Measurements from ENCODE around the gene CUL1.

Gene CUL1

DNA sequence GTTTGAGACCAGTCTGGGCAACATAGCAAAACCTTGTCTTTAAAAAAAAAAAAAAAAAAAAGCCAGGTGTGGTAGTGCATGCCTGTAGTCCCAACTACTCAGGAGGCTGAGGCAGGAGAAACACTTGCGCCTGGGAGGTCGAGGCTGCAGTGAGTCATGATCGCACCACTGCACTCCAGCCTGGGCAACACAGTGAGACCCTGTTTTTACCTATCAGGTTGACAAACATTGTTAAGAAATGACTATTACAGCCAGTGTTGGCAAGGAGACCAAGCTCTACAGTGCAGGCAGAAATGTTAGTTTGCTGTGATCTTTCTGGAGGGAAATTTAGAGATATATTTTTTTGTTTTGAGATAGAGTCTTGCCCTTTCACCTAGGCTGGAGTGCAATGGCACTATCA lies 37.3 kb downstream of the CUL1 start:
- Histone ChIP-seq H3K27me3 (ENCODE audit: low read depth, low read length) (no peaks in the 10 kb centered on the region), H3K27ac (ENCODE audit: low read length) (no peak overlapping the region), H3K4me3 (ENCODE audit: low read depth in 1 of 2, low read length in 2 of 2) (no peak overlapping the region), H3K36me3 (ENCODE audit: control insufficient read depth in 1 of 2, insufficient read depth in 2 of 2, low read length in 2 of 2) (peaks cover 28 to 30% of the 10 kb centered on the region in 2 donors), H3K9me3 (ENCODE audit: control insufficient read depth in 1 of 2, low read length in 2 of 2) (no peaks in the 10 kb centered on the region), H3K4me1 (ENCODE audit: control insufficient read depth in 1 of 2, insufficient read depth in 2 of 2, low read length in 2 of 2) (no peaks in the 10 kb centered on the region)

DNA sequence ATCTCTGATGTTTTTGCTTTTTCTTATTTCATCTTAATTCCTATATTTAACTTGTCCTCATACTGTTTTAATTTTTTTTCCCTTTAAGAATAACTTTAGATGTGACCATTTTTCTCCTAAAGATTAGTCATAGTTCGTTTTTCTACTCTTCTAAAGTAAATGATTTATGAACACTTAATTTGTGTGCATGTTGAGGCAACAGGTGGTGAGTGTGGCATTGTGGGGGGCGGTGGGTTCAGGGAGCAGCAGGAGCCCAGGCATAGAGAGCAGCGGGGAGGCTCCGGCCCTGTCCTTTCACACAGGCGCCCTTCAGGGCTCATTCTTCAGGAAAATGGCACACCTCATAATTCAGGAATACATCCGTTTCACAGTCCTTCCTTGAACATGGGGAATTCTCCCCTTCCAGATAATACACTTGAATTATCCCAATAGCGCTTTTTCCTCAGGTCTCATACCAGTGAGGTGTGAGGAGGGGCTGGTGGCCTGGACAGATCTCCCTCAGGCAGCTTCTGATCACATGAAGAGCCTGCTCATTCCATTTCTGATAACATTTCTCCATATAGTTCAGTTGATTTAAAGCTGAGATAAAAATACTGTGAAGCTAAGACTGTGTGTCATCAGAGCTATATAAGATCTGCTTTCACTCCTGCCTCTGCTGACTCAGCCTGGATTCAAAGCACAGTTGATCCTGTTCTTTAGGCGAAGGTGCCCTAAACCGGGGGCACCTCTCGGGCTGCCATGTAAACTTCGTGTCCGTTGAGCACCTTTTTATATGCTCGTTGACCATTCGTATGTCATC lies 40.2 kb downstream of the CUL1 start:
- H3K4me3 ChIP-seq (ENCODE audit: low read depth in 1 of 2, low read length in 2 of 2): no peak overlapping the region
- no peaks in the 10 kb centered on the region for H3K9me3 ChIP-seq (ENCODE audit: control insufficient read depth in 1 of 2, low read length in 2 of 2)
- H3K27ac ChIP-seq (ENCODE audit: low read length): no peak overlapping the region
- no peaks in the 10 kb centered on the region for H3K4me1 ChIP-seq (ENCODE audit: control insufficient read depth in 1 of 2, insufficient read depth in 2 of 2, low read length in 2 of 2)
- no peaks in the 10 kb centered on the region for H3K27me3 ChIP-seq (ENCODE audit: low read depth, low read length)
- H3K36me3 ChIP-seq (ENCODE audit: control insufficient read depth in 1 of 2, insufficient read depth in 2 of 2, low read length in 2 of 2): peaks cover 17 to 30% of the 10 kb centered on the region in 2 donors

DNA sequence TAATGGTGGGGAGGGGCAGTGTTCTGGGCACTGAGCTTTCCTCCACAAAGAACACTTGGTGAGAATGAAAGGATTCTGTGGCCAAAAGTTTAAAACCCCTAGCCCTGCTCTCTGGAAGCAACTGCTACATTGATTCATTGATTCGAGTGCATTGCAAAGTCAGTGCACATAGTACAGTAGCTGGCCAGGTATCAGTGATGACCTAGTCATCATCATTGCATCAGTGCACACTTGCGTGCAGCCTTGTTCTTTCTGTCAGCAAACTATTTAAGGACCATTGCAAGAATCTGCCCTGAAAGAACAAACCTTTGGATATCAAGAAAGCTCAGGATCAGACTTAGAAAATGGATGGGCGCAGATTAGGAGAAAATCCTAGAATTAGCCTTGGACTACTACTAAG lies 47.4 kb downstream of the CUL1 start:
- no peak overlapping the region for H3K4me3 ChIP-seq (ENCODE audit: low read depth in 1 of 2, low read length in 2 of 2)
- H3K36me3 ChIP-seq (ENCODE audit: control insufficient read depth in 1 of 2, insufficient read depth in 2 of 2, low read length in 2 of 2): peaks cover under 1 to 2% of the 10 kb centered on the region in 2 donors
- H3K27me3 ChIP-seq (ENCODE audit: low read depth, low read length): no peaks in the 10 kb centered on the region
- no peak overlapping the region for H3K27ac ChIP-seq (ENCODE audit: low read length)
- no peaks in the 10 kb centered on the region for H3K4me1 ChIP-seq (ENCODE audit: control insufficient read depth in 1 of 2, insufficient read depth in 2 of 2, low read length in 2 of 2)
- H3K9me3 ChIP-seq (ENCODE audit: control insufficient read depth in 1 of 2, low read length in 2 of 2): no peaks in the 10 kb centered on the region

DNA sequence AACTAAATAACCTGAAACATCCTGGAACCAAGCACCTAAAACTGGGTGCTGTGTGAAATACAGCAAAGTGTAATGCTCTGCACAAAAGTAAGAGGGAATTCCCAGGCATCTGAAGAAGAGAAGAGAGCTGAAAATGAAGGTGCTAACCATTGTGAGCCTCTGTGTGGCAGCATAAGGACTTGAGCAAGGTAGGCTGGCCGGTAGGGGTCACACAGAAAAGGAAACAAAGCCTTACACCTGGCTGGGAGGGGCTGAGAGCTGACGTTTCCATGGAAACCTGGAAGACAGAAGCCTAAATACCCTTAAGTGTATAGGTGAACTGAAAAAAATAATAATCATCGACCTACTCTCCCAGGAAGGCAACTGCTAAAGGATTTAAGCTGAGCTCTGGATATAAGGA lies 48.6 kb downstream of the CUL1 start:
- H3K4me3 ChIP-seq (ENCODE audit: low read depth in 1 of 2, low read length in 2 of 2): no peak overlapping the region
- no peaks in the 10 kb centered on the region for H3K27me3 ChIP-seq (ENCODE audit: low read depth, low read length)
- no peaks in the 10 kb centered on the region for H3K36me3 ChIP-seq (ENCODE audit: control insufficient read depth in 1 of 2, insufficient read depth in 2 of 2, low read length in 2 of 2)
- H3K9me3 ChIP-seq (ENCODE audit: control insufficient read depth in 1 of 2, low read length in 2 of 2): no peaks in the 10 kb centered on the region
- H3K27ac ChIP-seq (ENCODE audit: low read length): no peak overlapping the region
- no peaks in the 10 kb centered on the region for H3K4me1 ChIP-seq (ENCODE audit: control insufficient read depth in 1 of 2, insufficient read depth in 2 of 2, low read length in 2 of 2)

DNA sequence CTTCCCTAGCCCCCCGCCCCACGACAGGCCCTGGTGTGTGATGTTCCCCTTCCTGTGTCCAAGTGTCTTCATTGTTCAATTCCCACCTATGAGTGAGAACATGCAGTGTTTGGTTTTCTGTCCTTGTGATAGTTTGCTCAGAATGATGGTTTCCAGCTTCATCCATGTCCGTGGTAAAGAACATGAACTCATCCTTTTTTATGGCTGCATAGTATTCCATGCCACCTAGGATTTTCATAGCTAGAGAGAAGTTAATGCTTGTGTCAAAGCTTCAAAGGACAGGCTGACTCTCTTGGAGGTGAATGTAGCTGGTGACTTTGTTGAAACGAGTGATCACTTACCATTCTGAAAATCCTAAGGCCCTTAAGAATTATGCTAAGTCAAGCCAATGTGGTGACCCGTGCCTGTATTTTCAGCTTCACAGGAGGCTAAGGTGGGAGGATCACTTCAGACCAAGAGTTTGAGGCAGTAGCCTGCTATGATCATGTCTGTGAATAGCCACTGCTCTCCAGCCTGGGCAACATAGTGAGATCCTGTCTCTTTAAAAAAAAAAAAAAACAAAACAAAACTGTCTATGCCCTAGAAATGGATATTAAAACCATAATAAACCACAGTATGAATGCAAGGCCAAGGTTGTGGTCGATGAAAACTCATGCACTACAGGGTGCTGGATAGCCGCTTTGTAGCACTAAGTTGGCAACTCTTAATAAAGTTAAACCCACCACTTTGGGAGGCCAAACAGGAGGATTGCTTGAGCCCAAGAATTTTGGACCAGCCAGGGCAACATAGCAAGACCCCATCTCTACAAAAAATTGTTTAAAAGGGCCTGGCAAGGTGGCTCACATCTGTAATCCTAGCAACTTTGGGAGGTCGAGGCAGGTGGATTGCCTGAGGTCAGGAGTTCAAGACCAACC lies 52.0 kb downstream of the CUL1 start:
- peaks cover 0 to 5% of the 10 kb centered on the region in 2 donors for H3K36me3 ChIP-seq (ENCODE audit: control insufficient read depth in 1 of 2, insufficient read depth in 2 of 2, low read length in 2 of 2)
- no peak overlapping the region for H3K4me3 ChIP-seq (ENCODE audit: low read depth in 1 of 2, low read length in 2 of 2)
- no peaks in the 10 kb centered on the region for H3K9me3 ChIP-seq (ENCODE audit: control insufficient read depth in 1 of 2, low read length in 2 of 2)
- no peaks in the 10 kb centered on the region for H3K4me1 ChIP-seq (ENCODE audit: control insufficient read depth in 1 of 2, insufficient read depth in 2 of 2, low read length in 2 of 2)
- H3K27ac ChIP-seq (ENCODE audit: low read length): no peak overlapping the region
- H3K27me3 ChIP-seq (ENCODE audit: low read depth, low read length): no peaks in the 10 kb centered on the region

DNA sequence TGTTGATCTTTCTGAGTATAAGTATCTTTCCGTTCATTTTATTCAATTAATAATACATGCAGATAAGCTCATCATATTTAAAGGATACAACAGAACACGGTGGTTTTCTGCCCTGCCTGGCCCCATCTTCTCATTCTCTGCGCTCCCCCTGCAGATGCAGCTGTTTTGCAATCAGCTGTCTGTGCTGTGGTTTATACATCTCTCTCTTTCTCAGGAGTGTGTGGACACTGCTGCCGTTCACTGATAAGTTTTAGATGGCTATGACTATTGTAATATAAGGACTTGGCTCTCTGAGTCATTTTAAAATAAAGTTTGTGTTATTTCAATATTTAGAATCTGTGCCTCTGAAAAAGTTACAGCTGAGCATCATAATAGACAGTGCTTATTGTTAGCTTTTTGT lies 54.5 kb downstream of the CUL1 start:
- Histone ChIP-seq H3K27ac (ENCODE audit: low read length) (no peak overlapping the region), H3K4me3 (ENCODE audit: low read depth in 1 of 2, low read length in 2 of 2) (no peak overlapping the region), H3K27me3 (ENCODE audit: low read depth, low read length) (no peaks in the 10 kb centered on the region), H3K36me3 (ENCODE audit: control insufficient read depth in 1 of 2, insufficient read depth in 2 of 2, low read length in 2 of 2) (peaks cover 0 to 18% of the 10 kb centered on the region in 2 donors), H3K4me1 (ENCODE audit: control insufficient read depth in 1 of 2, insufficient read depth in 2 of 2, low read length in 2 of 2) (no peaks in the 10 kb centered on the region), H3K9me3 (ENCODE audit: control insufficient read depth in 1 of 2, low read length in 2 of 2) (no peaks in the 10 kb centered on the region)

DNA sequence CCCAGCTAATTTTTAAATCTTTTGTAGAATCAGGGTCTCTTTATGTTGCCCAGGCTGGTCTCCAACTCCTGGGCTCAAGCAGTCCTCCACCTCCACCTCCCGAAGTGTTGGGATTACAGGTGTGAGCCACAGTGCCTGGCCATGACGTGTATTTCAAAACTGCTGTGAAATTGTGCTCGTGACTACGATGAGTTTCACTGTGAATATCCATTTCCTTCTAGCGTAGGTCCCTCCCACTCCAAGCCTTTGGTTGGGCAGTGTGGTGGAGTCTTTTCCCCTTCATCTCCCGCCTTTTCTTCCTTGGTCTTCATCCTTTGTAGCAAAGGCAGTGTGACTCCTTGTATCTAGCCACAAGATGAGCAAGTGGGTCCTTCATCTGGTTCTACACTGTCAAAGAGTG lies 56.2 kb downstream of the CUL1 start:
- Histone ChIP-seq H3K4me3 (ENCODE audit: low read depth in 1 of 2, low read length in 2 of 2) (no peak overlapping the region), H3K36me3 (ENCODE audit: control insufficient read depth in 1 of 2, insufficient read depth in 2 of 2, low read length in 2 of 2) (peaks cover 0 to 20% of the 10 kb centered on the region in 2 donors), H3K4me1 (ENCODE audit: control insufficient read depth in 1 of 2, insufficient read depth in 2 of 2, low read length in 2 of 2) (no peaks in the 10 kb centered on the region), H3K27me3 (ENCODE audit: low read depth, low read length) (no peaks in the 10 kb centered on the region), H3K9me3 (ENCODE audit: control insufficient read depth in 1 of 2, low read length in 2 of 2) (no peaks in the 10 kb centered on the region), H3K27ac (ENCODE audit: low read length) (no peak overlapping the region)

DNA sequence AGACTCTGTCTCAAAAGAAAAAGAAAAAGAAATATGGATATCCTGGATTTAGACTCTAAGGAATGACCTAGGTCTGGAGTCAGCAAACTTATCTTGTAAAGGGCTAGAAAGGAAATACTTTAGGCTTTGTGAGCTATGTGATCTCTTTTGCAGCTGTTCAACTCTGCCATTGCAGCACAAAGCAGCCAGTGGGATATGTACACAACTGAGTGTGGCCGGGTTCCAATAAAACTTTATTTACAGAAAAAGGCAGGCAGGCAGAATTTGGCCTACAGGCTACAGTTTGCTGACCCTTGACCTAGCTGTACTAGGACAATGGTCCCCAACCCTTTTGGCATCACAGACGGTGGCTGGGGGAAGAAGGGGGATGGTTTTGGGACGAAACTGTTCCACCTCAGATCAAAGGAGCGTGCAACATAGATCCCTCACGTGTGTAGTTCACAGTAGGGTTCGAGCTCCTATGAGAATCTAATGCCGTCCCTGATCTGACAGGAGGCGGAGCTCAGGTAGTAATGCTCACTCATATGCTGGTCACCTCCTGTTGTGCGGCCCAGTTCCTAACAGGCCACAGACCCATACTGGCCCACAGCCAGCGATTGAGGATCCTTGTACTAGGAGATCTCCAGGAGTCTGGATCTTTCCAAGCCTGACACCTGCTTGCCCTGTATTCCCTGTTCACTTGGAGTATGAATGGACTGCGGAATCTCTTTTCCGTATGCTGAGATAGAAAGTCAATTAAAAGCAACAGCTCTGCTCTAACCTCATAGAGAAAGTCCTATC lies 63.0 kb downstream of the CUL1 start:
- Histone ChIP-seq H3K4me3 (ENCODE audit: low read depth in 1 of 2, low read length in 2 of 2) (no peak overlapping the region), H3K9me3 (ENCODE audit: control insufficient read depth in 1 of 2, low read length in 2 of 2) (no peaks in the 10 kb centered on the region), H3K4me1 (ENCODE audit: control insufficient read depth in 1 of 2, insufficient read depth in 2 of 2, low read length in 2 of 2) (no peaks in the 10 kb centered on the region), H3K36me3 (ENCODE audit: control insufficient read depth in 1 of 2, insufficient read depth in 2 of 2, low read length in 2 of 2) (peaks cover 30 to 50% of the 10 kb centered on the region in 2 donors), H3K27ac (ENCODE audit: low read length) (no peak overlapping the region), H3K27me3 (ENCODE audit: low read depth, low read length) (no peaks in the 10 kb centered on the region)

DNA sequence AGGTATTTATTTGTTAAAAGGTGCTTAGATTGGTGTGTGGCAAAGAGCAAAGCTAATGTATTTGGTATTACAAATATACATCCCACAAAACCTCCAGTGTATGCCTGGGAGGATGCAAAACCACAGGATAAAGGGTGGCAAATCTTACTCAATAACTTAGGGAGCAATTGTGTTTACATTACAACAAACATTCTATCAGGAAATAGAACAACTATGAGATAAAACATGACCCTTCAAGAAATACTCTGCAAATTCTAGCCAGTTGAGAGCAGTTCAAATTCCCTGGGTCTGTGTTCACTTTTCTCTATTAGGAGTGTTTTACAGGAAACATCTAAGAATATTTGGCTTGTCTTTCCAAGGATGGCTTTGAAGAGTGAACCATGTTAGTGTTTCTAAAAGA lies 64.9 kb downstream of the CUL1 start:
- Histone ChIP-seq H3K27me3 (ENCODE audit: low read depth, low read length) (no peaks in the 10 kb centered on the region), H3K9me3 (ENCODE audit: control insufficient read depth in 1 of 2, low read length in 2 of 2) (no peaks in the 10 kb centered on the region), H3K4me1 (ENCODE audit: control insufficient read depth in 1 of 2, insufficient read depth in 2 of 2, low read length in 2 of 2) (no peaks in the 10 kb centered on the region), H3K4me3 (ENCODE audit: low read depth in 1 of 2, low read length in 2 of 2) (no peak overlapping the region), H3K36me3 (ENCODE audit: control insufficient read depth in 1 of 2, insufficient read depth in 2 of 2, low read length in 2 of 2) (peaks cover 42 to 43% of the 10 kb centered on the region in 2 donors), H3K27ac (ENCODE audit: low read length) (no peak overlapping the region)

DNA sequence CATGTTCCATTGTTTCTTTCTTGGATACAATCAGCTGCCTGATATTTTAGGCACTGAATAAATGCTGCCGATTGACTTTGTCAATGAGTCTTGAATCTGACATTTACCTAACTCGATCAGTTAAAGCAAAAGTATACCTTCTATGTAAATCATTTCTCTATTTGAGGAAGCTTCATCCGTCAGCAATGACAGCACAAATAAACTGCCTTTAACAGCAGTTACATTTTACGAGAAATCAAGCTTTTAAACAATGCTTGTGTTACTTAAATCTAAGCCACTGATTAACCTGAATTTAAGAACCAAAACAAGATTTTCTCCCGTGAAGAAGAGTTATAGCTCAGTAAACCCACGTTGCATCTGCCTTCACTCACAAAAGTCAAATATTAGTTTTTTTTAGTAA lies 71.3 kb downstream of the CUL1 start:
- H3K36me3 ChIP-seq (ENCODE audit: control insufficient read depth in 1 of 2, insufficient read depth in 2 of 2, low read length in 2 of 2): peaks cover 41 to 59% of the 10 kb centered on the region in 2 donors
- no peak overlapping the region for H3K4me3 ChIP-seq (ENCODE audit: low read depth in 1 of 2, low read length in 2 of 2)
- no peaks in the 10 kb centered on the region for H3K9me3 ChIP-seq (ENCODE audit: control insufficient read depth in 1 of 2, low read length in 2 of 2)
- no peak overlapping the region for H3K27ac ChIP-seq (ENCODE audit: low read length)
- no peaks in the 10 kb centered on the region for H3K4me1 ChIP-seq (ENCODE audit: control insufficient read depth in 1 of 2, insufficient read depth in 2 of 2, low read length in 2 of 2)
- no peaks in the 10 kb centered on the region for H3K27me3 ChIP-seq (ENCODE audit: low read depth, low read length)
